MV-4-11 (cell line): ENCODE measurements around the gene RABGAP1L.
"Not testable (repeated sequence)": the region's sequence is repeated elsewhere in the genome, so short reads cannot be mapped to it uniquely, and the experiment has no call there.

Source experiments
- DNase-seq: peaks from one replicate; lab custom pipeline; 2025; lab: John Stamatoyannopoulos, UW

The RABGAP1L gene

GRCh38 chr1:174663358-174663757, 504.0 kb downstream of the RABGAP1L start:
- no peak for DNase-seq

GRCh38 chr1:174666248-174666647, 506.9 kb downstream of the RABGAP1L start:
- no peak for DNase-seq

GRCh38 chr1:174671826-174672225, 512.5 kb downstream of the RABGAP1L start:
- no peak for DNase-seq

DNA sequence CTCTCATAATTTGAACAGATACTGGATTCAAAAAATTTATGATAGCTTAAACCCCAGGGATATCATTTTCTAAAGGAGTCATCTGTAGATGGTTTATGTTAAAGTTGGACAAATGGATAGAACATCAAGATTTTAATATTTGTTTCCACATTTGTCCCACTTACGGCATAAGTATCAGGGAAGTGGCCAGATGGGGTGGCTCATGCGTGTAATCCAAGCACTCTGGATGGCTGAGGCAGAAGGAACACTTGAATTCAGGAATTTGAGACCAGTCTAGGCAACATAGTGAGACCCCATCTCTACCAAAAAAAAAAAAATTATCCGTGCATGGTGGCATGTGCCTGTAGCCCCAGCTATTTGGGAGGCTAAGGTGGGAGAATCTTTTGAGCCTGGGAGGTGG, 517.5 kb downstream of the RABGAP1L start:
- no peak for DNase-seq

- no peak for DNase-seq
Observed at GRCh38 chr1:174678657-174679056, 519.3 kb downstream of the RABGAP1L start.

DNA sequence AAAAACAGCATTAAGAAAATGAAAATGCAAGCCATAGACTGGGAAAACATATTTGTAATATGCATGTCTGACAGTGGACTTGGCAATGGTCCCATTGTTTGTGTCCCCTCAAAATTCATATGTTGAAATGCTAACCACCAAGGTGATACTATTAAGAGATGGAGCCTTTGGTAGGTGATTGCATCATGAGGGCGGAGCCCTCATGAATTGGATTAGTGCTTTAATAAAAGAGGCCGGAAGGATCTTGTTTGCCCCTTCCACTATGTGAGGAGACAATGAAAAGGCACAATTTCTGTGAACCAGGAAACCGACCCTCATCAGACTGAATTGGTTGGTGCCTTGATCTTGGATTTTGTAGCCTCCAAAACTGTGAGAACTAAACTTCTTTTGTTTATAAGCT, 520.8 kb downstream of the RABGAP1L start:
- DNase-seq, result no peak

GRCh38 chr1:174682419-174683008, 523.2 kb downstream of the RABGAP1L start:
- no peak for DNase-seq

DNA sequence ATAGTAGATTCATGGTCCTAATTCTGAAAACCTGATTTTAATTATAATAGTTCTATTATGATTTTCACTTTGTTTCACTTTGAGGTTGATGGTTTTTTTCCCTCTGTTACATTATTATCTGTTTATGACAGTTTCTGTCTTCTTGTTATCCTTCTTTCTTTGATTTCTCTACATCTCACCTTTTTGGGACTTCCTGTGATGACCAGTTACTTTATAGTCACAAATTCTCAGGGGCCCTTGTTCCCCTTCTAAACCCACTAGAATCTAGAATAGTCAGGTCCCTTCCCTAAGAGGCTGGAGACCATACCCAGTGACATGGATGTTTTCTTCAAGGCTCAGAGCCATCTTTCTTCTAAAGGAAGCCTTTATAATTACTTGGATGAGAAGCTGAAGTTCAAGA, 526.9 kb downstream of the RABGAP1L start:
- no peak for DNase-seq

DNA sequence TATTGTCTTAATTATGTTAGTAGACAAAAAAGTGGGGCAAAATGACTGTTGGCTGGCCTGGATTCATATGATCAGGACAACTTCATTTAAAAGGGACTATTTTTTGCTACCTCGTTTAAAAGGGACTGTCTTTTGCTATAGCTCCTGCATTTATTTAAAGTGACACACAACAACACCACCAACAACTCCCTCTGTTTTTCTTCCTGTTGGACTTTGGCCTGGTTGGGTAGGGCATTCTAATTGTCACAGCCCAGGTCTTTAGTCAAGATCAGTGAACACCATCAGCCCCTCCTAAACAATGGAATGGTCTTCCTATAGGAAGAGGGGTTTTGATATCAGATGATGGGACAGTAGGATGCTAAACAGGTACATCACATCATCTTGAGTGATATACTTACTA, 530.2 kb downstream of the RABGAP1L start:
- no peak for DNase-seq

GRCh38 chr1:174690266-174690665, 530.9 kb downstream of the RABGAP1L start:
- no peak for DNase-seq

DNA sequence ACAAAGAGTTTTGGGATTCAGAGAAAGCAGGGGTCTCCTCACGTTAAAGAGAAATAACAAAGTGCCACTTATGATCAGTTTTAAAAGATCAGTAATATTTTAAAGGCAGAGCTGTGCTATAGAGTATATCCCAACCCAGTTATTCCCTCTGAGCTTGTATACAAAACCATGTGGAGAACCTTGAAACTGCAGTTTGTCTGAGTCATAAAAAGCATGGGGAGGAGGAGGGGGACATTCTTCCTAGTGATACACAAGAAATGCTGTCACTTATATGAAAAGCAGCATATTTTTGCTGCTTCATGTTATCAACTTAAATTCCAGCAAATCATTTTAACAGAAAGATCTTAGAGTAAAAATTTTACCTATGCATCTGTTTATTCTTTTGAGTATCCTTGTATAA, 533.0 kb downstream of the RABGAP1L start:
- no peak for DNase-seq

DNA sequence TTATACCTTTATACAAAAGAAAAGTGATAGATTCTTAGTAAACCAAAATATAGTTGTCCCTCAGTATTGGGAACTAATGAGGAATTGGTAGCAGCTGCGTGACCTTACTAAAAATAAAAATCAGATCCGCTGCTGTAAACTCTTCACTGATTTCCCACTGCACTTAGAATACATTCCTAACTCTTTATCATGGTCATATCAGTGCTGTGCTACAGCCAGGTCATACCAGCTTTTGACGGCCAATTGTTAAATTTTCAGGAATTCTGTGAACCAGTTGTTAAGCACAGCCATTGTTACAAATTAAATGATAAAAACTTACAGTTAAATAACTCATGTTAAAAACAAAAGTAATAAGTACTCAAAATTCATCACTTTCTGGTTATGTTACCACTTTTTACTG, 533.8 kb downstream of the RABGAP1L start:
- no peak for DNase-seq

DNA sequence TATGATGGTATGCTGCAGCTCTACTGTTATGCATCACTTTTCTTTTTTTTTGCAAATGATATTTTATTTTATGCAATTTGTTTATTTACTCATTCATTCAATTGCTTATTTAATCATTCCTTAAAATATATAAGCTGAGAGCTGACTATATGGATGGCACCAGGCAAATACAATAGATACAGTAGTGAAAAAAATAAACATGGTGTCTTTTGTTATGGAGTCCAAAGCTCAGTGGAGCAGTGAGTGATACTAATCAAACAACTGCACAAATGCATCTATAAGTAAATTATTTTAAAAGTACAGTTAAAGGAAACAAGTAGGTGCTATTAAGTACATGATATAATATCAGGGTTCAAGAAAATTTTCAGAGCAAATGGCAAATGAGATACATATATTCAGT, 534.2 kb downstream of the RABGAP1L start:
- DNase-seq, result not testable (repeated sequence)

DNA sequence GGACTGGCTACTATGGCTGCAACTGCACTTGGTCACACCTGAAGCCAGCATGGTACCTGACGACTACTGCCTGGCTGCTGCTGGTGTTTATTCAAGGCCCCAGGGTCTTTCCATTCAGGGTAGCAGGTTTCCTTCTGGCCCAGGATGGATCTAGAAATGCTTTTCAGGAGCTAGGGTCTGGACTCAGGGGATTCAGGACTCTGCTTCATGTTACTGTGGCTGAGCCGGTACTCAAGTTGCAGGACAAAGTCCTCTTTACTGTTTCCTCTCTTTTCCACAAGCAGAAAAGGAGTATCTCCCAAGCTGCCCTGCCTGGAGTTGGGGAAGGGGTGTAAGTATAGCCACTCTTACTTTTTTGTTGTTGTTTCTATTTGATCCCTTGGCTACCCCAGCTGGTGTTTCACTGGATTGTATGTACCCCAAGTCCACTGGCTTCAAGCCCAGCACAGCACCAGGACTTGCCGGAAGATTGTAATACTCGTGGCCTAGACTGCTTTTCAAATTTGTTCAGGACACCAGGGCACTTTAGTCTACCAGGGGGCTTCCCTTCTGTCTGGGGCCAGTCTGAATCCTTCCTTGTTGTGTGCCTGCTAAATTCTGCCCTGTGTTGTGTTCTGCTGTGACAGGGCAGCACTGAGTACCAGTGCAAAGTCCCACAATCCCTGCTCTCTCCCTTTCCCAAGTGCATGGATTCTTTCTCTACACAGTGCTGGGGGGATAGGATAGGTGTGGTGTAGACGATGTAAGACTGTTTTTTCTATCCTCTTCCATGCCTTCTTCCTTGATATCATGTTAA, 536.9 kb downstream of the RABGAP1L start:
- DNase-seq, result no peak

GRCh38 chr1:174700314-174700713, 541.0 kb downstream of the RABGAP1L start:
- DNase-seq, result no peak

- no peak for DNase-seq
Observed at GRCh38 chr1:174700775-174701174, 541.5 kb downstream of the RABGAP1L start.

- DNase-seq, result no peak
Observed at GRCh38 chr1:174701565-174701964, 542.2 kb downstream of the RABGAP1L start.

DNA sequence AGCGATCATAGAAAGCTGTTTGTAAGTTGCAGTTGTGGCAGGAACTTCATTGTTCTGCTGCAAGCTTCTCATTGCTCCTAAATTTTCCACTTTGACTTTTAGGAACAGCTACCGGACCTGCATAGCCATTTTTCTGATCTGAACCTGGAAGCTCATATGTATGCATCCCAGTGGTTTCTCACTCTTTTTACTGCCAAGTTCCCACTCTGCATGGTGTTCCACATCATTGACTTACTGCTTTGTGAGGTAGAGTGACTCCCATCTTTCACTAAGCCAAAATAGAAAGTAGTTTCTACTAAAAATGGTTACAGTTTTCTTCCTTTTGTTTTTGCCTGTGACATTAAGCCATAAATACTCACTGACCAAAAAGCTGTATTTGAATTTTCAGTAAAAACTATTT, 542.7 kb downstream of the RABGAP1L start:
- no peak for DNase-seq

DNA sequence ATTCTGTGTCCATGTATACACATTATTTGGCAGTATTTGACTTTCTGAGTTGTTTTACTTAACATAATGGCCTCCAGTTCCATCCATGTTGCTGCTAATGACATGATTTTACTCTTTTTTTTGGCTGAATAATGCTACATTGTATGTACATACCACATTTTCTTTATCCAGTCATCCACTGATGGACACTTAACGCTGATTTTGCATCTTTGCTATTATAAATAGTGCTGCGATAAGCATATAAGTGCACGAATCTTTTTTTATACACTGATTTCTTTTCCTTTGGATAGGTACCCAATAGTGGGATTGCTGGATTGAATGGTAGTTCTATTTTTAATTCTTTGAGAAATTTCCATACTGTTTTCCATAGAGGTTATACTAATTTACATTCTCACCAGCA, 544.0 kb downstream of the RABGAP1L start:
- no peak for DNase-seq

- no peak for DNase-seq
Observed at GRCh38 chr1:174704300-174704699, 545.0 kb downstream of the RABGAP1L start.

DNA sequence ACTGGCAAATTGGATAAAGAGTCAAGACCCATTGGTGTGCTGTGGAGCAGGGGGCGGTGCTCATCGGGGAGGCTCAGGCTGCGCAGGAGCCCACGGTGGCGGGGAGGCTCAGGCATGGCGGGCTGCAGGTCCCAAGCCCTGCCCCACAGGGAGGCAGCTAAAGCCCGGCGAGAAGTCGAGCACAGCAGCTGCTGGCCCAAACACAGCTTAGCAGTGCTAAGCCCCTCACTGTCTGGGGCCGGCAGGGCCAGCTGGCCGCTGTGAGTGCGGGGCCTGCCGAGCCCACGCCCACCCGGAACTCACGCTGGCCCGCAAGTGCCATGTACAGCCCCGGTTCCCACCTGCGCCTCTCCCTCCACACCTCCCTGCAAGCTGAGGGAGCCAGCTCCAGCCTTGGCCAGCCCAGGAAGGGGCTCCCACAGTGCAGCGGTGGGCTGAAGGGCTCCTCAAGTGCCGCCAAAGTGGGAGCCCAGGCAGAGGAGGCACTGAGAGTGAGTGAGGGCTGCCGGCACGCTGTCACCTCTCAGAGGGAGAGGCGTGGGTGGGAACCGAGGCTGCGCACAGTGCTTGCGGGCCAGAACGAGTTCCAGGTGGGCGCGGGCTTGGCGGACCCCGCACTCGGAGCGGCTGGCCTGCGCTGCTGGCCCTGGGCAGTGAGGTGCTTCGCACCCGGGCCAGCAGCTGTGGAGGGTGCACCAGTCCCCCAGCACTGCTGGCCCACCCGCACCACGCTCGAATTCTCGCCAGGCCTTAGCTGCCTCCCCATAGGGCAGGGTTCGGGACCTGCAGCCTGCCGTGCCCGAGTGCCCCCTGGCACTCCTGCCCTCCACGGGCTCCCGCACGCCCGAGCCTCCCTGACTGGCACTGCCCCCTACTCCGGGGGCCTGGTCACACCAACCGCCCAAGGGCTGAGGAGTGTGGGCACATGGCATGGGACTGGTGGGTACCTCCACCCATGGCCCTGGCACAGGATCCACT, 551.8 kb downstream of the RABGAP1L start:
- no peak for DNase-seq

DNA sequence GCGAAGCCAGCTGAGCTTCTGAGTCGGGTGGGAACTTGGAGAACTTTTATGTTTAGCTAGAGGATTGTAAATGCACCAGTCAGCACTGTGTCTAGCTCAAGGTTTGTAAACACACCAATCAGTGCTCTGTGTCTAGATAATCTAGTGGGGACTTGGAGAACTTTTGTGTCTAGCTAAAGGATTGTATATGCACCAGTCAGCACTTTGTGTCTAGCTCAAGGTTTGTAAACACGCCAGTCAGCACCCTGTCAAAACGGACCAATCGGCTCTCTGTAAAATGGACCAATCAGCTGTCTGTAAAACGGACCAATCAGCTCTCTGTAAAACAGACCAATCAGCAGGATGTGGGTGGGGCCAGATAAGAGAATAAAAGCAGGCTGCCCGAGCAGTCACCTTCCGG, 552.5 kb downstream of the RABGAP1L start:
- not testable (repeated sequence) for DNase-seq

GRCh38 chr1:174712541-174712940, 553.2 kb downstream of the RABGAP1L start:
- no peak for DNase-seq
